Esophagus muscularis mucosa (tissue), 4 donors: ENCODE results near the gene CELSR1. TPM values are rescaled to one million over a fixed set of nuclear protein-coding genes. Genes with fewer than 3 reads are reported as not detected.

ENCODE experiments used
- DNase-seq: peaks from one replicate; pipeline ENCODE4 v3.0.0-alpha.2; 2017; ENCODE audit errors: extremely low spot score
- H3K27ac ChIP-seq, 4 donors: fragments of 200-600 bp; sonication (generic); replicated peaks in 1 of 4; 1 replicate in 3 of 4; 2 replicates in 1 of 4; pipeline ENCODE4 v1.5.1; 2016 to 2019; ENCODE audit warnings: mild to moderate bottlenecking in 1 of 4
- H3K27me3 ChIP-seq, 4 donors: fragments of 200-600 bp; sonication (generic); one replicate each; pipeline versions ENCODE4 v1.5.1 to v1.6.0; 2016 to 2019
- H3K36me3 ChIP-seq, 4 donors: fragments of 200-600 bp; sonication (generic); one replicate each; pipeline ENCODE4 v1.5.1; 2016 to 2019
- H3K4me1 ChIP-seq, 4 donors: fragments of 200-600 bp; sonication (generic); one replicate each; pipeline ENCODE4 v1.5.1; 2016 to 2019
- H3K4me3 ChIP-seq, 4 donors: fragments of 200-600 bp; sonication (generic); 1 replicate in 2 of 4; 2 replicates in 2 of 4; pipeline ENCODE4 v1.5.1; 2016 to 2019; ENCODE audit warnings: mild to moderate bottlenecking in 4 of 4, moderate library complexity in 1 of 4
- H3K9me3 ChIP-seq, 4 donors: fragments of 200-600 bp; sonication (generic); 1 replicate in 3 of 4; 2 replicates in 1 of 4; pipeline ENCODE4 v1.5.1; 2016 to 2019
- EP300 ChIP-seq: sonication (generic); formaldehyde crosslinking; IDR thresholded peaks from one replicate; pipeline ENCODE4 v1.6.1; 2017; ENCODE audit warnings: antibody characterized with exemption
- POLR2A ChIP-seq: fragments of 450-650 bp; IDR thresholded peaks from one replicate; pipeline ENCODE4 v1.6.1; 2017; ENCODE audit warnings: antibody characterized with exemption, moderate library complexity, mild to moderate bottlenecking, low read depth
- POLR2AphosphoS5 ChIP-seq, 2 donors: sonication (generic); formaldehyde crosslinking; IDR thresholded peaks; one replicate each; pipeline ENCODE4 v1.6.1; 2017; ENCODE audit warnings: antibody characterized with exemption in 2 of 2
- WGBS: methylation state at CpG from one replicate; pipeline ENCODE4 v1.1.5; 2018; 5-methylcytosine and 5-hydroxymethylcytosine counted together
- intact Hi-C: fragments of 100-400 bp; cut with DNase I; formaldehyde crosslinking; loops from one replicate; pipeline ENCODE4 v1.15.1; 2023
- total RNA-seq, 4 donors: library from RNA; depleted of rRNA; stranded (reverse); fragments of >200 nt; gene quantifications; one replicate each; pipeline versions ENCODE4 v1.1.0 to v1.2.1, GENCODE V29; 2016
- TF ChIP-seq, protein P1 (sequence below), 3 experiments: fragments of 200-600 bp in 2 of 3; fragments of 450-650 bp in 1 of 3; sonication (generic) in 2 of 3; IDR thresholded peaks; one replicate each; pipeline ENCODE4 v1.5.1; 2017 to 2019; ENCODE audit warnings: antibody characterized with exemption in 3 of 3, mild to moderate bottlenecking in 2 of 3, moderate library complexity in 1 of 3

Gene CELSR1
- total RNA-seq, 4 donors from 2014 or later, result 2.5 to 2.7 (median 2.6) TPM

DNA sequence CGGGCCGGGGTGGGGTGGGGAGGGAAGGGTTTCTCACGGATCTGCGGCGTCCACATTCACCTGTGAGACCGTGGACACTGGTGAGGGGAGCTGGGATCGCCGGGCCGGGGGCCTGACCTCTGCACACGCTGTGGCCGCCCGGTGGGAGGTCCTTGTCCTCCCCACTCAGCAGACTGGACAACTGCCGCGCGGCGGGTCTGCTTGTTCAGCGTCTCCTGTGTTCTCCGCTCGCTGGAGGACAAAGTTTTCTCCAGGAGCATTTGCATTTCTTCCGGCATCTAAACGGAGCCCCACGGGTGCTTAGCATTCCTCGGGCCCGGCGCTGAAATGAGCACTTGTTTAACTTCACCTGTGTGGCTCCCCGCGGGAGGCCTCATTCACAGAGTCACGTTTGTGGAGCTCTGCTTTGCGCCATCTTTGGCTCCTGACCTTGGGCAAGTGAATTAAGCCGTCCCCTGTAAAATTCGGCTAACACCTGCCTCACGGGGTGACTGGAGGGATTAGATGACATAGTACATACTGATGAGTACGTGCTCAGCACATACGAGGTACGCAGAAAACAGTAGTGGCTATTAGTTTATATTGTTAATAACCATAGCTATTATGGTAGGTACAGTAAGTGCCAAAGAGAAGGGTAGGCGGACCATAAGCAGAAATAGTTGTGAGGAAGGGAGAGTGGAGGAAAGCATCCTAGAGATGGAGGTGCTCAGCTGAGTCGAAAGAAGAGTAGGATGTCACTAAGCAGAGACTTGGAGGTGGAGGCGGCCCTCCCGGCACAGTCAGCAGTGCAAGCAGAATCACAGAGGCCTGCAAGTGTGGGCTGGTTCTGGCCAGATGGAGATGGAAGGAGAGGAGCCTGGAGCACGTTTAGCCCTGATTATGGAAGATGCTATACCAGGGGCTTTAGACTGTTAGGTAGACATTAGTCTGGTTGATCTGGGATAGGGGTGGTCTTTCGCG is 201.0 kb downstream of the CELSR1 start:
- DNase-seq, result no peak
- H3K4me3 ChIP-seq, result peak overlapping the region; percentile 85 to 91 (median 88)
- peaks cover 21 to 40% (median 34%) of the 10 kb centered on the region in 4 donors for H3K36me3 ChIP-seq
- no peaks in the 10 kb centered on the region for H3K9me3 ChIP-seq
- peaks cover 12 to 34% (median 26%) of the 10 kb centered on the region in 4 donors for H3K4me1 ChIP-seq
- 13% methylated on average over 34 of the region's 42 CpGs for WGBS
- TF ChIP-seq EP300 (no peak), POLR2AphosphoS5 (IDR thresholded peaks at IDR 0.05) (no peak), POLR2A (no peak)
- TF ChIP-seq, protein P1, sequence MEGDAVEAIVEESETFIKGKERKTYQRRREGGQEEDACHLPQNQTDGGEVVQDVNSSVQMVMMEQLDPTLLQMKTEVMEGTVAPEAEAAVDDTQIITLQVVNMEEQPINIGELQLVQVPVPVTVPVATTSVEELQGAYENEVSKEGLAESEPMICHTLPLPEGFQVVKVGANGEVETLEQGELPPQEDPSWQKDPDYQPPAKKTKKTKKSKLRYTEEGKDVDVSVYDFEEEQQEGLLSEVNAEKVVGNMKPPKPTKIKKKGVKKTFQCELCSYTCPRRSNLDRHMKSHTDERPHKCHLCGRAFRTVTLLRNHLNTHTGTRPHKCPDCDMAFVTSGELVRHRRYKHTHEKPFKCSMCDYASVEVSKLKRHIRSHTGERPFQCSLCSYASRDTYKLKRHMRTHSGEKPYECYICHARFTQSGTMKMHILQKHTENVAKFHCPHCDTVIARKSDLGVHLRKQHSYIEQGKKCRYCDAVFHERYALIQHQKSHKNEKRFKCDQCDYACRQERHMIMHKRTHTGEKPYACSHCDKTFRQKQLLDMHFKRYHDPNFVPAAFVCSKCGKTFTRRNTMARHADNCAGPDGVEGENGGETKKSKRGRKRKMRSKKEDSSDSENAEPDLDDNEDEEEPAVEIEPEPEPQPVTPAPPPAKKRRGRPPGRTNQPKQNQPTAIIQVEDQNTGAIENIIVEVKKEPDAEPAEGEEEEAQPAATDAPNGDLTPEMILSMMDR (IDR thresholded peaks at IDR 0.05), result no peak
- H3K27ac ChIP-seq, result peak overlapping the region; percentile 88 to 93 (median 90)
- H3K27me3 ChIP-seq, result no peaks in the 10 kb centered on the region
- intact Hi-C loops, result no loop called here

DNA sequence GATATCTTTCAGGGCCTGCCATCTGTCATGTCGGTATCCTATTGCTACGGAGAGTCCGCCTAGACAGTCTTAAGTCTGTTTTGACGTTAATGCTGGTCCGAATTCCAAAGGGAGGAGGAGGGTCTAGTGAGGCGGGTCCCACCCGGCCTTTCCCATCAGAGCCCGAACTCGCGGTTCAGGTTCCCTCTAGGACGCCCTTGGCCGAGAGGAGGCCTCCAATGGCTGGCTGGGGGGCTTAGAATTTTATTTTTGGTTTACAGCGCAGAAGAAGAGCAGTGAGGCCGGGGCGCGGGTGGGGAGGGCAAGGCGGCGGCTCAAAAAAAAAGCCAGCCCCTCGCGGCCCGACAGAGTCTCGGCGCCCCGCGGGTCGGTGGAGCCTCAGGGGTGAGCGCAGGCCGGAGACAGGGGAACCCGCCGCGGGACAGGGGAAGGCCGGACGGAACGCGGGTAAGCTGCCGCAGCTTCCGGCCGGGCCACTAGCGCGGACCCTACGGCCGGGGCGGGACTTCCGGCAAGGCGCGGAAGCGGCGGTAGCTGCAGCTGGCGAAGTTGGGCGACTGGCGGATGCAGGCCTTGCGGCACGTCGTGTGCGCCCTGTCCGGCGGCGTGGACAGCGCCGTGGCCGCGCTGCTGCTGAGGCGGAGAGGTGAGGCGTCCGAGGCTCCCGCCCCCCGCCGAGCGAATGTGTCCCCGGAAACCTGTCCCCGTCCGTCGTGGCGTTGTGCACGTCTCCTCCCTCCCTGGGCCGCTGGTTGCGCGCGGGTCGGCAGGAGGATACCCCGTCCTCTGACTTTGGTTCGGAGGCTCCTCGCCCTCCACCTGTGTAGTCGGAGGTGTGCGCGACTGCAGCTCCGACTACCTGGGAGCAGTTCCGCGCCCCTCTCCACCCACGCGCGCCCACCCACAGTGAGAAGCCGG is 202.0 kb downstream of the CELSR1 start, which contains the start of gene TRMU:
TRMU (plus strand) TSS at position 514 of the 918 bp plus-strand sequence; CDS start at position 565, 51 bp downstream.
- peaks cover 21 to 30% (median 29%) of the 10 kb centered on the region in 4 donors for H3K36me3 ChIP-seq
- H3K9me3 ChIP-seq, result no peaks in the 10 kb centered on the region
- peaks cover 12 to 34% (median 26%) of the 10 kb centered on the region in 4 donors for H3K4me1 ChIP-seq
- H3K27ac ChIP-seq, result peak within 1 kb of the TSS; percentile 88 to 93 (median 90)
- TF ChIP-seq POLR2AphosphoS5 (IDR thresholded peaks at IDR 0.05), result peak; percentile 86 to 89
- TF ChIP-seq POLR2A, result no peak
- TF ChIP-seq, protein P1 (IDR thresholded peaks at IDR 0.05), result peak in 1 of 3 experiments; percentile 9
- H3K27me3 ChIP-seq, result no peaks in the 10 kb centered on the region
- no peak for DNase-seq
- 1% methylated on average over 38 of the region's 93 CpGs for WGBS
- intact Hi-C loops, result no loop called here
- peak within 1 kb of the TSS; percentile 85 to 91 (median 88) for H3K4me3 ChIP-seq

- no peak for DNase-seq
- 94% methylated on average over 13 of the region's 23 CpGs for WGBS
- TF ChIP-seq POLR2AphosphoS5 (IDR thresholded peaks at IDR 0.05) (no peak), EP300 (no peak), POLR2A (no peak)
- TF ChIP-seq, protein P1 (IDR thresholded peaks at IDR 0.05), result no peak
- no peaks in the 10 kb centered on the region for H3K9me3 ChIP-seq
- no peaks in the 10 kb centered on the region for H3K36me3 ChIP-seq
- H3K27me3 ChIP-seq, result no peaks in the 10 kb centered on the region
- intact Hi-C loops, result no loop called here
- no peak overlapping the region for H3K4me3 ChIP-seq
- no peak overlapping the region for H3K27ac ChIP-seq
- peaks cover 2 to 13% (median 11%) of the 10 kb centered on the region in 4 donors for H3K4me1 ChIP-seq
Measured at GRCh38 chr22:46331496-46331895, 205.9 kb downstream of the CELSR1 start.

DNA sequence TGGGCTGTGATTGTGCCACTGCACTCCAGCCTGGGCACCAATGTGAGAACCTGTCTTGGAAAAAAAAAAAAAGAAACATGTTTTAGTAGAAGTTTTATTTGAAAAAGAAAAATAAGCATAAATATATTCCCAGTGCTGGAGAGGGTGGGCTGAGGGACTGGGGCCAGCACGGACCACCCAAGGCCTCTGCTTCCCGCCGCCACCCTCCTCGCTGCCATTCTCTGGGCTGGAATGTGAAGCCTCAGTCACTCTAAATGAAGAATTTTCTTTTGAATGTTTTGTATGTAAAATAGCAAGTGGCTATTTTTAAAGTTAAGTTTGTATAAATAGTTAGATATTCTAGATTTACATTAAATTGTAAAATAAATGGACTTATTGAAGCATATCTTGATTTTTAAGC is 207.0 kb downstream of the CELSR1 start:
- no peak for DNase-seq
- H3K27me3 ChIP-seq, result no peaks in the 10 kb centered on the region
- TF ChIP-seq POLR2AphosphoS5 (IDR thresholded peaks at IDR 0.05) (no peak), POLR2A (no peak), EP300 (no peak)
- TF ChIP-seq, protein P1 (IDR thresholded peaks at IDR 0.05), result no peak
- H3K4me1 ChIP-seq, result peaks cover 0 to 9% (median 8%) of the 10 kb centered on the region in 4 donors
- WGBS, result 93% methylated on average over 4 of the region's 4 CpGs
- intact Hi-C loops, result no loop called here
- no peaks in the 10 kb centered on the region for H3K36me3 ChIP-seq
- H3K4me3 ChIP-seq, result no peak overlapping the region
- H3K9me3 ChIP-seq, result no peaks in the 10 kb centered on the region
- no peak overlapping the region for H3K27ac ChIP-seq
